HL-60 (cell line): ENCODE results near the gene KLK6.

ENCODE experiments used
- CTCF ChIP-seq: IDR thresholded peaks from one replicate; pipeline ENCODE4 v1.5.1; 2011; ENCODE audit warnings: low read length, control low read depth, inconsistent platforms; ENCODE audit not compliant: insufficient read depth
- POLR2AphosphoS5 ChIP-seq: IDR thresholded peaks from 2 replicates; pipeline ENCODE4 v1.6.1; 2012; ENCODE audit warnings: low read depth
- SPI1 ChIP-seq: IDR thresholded peaks from 2 replicates; pipeline ENCODE4 v1.6.1; 2012; ENCODE audit warnings: low read depth, mild to moderate bottlenecking, borderline replicate concordance
- TF ChIP-seq, protein P1 (sequence below): IDR thresholded peaks from 2 replicates; pipeline ENCODE4 v1.6.1; 2012; ENCODE audit warnings: low read depth; ENCODE audit not compliant: insufficient replicate concordance

DNA sequence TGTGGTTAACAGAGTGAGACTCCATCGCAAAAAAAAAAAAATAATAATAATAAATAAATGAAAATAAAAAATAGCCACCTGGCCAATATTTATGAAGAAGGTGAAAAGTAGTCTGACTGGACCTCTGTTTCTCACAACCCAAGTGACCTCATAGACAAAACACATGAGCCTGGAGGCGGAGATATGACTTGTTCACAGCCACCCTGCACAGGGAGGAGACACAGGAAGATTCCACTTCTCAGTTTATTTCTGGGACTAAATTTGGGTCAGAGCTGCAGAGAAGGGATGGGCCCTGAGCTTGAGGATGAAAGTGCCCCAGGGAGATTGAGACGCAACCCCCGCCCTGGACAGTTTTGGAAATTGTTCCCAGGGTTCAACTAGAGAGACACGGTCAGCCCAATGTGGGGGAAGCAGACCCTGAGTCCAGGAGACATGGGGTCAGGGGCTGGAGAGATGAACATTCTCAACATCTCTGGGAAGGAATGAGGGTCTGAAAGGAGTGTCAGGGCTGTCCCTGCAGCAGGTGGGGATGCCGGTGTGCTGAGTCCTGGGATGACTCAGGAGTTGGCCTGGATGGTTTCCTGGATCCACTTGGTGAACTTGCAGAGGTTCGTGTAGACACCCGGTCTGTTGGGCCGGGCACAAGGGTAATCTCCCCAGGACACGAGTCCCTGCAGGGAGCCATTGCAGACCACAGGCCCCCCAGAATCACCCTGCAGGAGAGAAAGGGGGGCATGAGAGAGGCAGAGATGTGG lies 26.1 kb downstream of the KLK6 start:
- no peak for TF ChIP-seq POLR2AphosphoS5
- TF ChIP-seq CTCF = no peak
- TF ChIP-seq SPI1 = no peak
- TF ChIP-seq, protein P1, sequence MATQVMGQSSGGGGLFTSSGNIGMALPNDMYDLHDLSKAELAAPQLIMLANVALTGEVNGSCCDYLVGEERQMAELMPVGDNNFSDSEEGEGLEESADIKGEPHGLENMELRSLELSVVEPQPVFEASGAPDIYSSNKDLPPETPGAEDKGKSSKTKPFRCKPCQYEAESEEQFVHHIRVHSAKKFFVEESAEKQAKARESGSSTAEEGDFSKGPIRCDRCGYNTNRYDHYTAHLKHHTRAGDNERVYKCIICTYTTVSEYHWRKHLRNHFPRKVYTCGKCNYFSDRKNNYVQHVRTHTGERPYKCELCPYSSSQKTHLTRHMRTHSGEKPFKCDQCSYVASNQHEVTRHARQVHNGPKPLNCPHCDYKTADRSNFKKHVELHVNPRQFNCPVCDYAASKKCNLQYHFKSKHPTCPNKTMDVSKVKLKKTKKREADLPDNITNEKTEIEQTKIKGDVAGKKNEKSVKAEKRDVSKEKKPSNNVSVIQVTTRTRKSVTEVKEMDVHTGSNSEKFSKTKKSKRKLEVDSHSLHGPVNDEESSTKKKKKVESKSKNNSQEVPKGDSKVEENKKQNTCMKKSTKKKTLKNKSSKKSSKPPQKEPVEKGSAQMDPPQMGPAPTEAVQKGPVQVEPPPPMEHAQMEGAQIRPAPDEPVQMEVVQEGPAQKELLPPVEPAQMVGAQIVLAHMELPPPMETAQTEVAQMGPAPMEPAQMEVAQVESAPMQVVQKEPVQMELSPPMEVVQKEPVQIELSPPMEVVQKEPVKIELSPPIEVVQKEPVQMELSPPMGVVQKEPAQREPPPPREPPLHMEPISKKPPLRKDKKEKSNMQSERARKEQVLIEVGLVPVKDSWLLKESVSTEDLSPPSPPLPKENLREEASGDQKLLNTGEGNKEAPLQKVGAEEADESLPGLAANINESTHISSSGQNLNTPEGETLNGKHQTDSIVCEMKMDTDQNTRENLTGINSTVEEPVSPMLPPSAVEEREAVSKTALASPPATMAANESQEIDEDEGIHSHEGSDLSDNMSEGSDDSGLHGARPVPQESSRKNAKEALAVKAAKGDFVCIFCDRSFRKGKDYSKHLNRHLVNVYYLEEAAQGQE = no peak
